ENCODE results near the gene BCL2.

- no peak for TF ChIP-seq CTCF (IDR thresholded peaks at IDR 0.05)
- TF ChIP-seq ZFX (IDR thresholded peaks at IDR 0.05; ENCODE audit: borderline replicate concordance) = no peak
Observed at GRCh38 chr18:63315876-63316275, 3.7 kb downstream of the BCL2 start.
